Tongue (tissue), 2 donors: ENCODE measurements around the gene KDM5D. TPM values are rescaled to one million over a fixed set of nuclear protein-coding genes. Genes with fewer than 3 reads are reported as not detected.

Source experiments
- DNase-seq: peaks from one replicate; pipeline ENCODE4 v3.0.0-alpha.2; 2015
- total RNA-seq: library from RNA; depleted of rRNA; stranded (reverse); fragments of >200 nt; gene quantifications from one replicate; pipeline ENCODE4 v1.2.3, GENCODE V29; 2014

The KDM5D gene
- total RNA-seq, result not detected

DNA sequence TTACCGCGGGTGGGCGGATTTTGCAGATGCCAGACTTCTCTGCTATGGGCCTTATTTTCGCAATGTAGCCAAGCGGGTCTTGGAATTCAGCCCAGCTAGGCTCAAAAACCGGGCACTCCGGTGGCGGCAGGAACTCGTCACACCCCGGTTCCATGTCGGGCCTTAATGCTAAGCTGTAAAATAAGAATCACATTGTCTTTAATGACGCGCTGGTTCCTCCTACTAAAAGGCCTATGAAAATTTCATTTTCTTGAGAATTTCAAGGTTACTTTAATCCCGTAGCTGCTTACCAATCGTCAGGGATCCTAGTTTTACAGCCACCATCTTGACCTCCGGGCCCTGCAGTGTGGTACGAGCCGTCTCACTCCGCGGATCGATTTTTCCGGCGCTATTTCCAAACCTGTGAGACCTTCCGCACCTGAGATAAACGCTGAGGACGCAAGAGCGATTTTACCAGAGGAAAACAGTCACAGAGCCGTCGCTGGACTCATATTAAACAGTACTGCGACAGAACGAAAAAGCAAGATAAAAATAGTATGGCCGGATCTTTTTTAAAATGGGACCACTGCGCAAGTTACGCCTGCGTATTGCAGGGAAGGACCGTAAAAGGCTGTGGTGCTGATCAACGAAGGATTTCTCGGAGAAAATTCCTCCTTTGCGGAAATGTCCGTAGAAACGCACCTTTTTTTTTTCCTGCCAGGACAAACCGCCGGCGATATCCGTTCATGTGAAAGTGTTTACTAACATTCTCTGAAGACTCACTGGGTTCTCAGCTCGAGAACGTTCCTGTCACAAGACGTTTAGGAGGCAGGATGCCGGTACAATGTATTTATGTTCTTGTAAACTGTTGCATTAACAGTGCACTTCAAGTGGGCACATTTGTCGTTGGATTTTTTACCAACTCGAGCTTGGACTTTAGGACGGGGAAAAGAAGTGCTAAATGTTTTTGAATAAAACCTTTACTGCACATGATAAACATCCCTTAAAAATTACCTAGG is at the start of gene KDM5D:
Gene KDM5D, minus strand, starts transcription at position 346 of the 998 bp plus-strand sequence. Its CDS starts 192 bp downstream, at position 154.
- DNase-seq, result peak; percentile 82

DNA sequence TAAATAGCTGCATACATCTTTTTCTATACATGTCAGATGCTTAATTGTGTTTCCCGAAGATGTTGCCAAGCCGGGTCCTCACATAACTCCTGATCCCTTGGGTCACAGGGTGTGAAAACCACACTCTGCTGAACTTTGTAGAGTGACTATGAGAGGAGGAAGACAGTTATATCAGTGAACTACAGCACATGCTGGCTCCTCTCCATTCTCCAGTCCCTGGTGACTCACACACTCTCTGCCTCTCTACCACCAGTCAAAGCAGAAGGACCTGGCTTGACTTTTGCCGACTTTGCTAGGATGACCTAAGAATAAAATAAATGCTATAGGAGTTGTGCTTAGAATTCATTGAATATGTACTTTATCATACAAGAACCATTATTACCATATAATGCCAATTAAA is 23.8 kb upstream of the KDM5D start:
- no peak for DNase-seq

DNA sequence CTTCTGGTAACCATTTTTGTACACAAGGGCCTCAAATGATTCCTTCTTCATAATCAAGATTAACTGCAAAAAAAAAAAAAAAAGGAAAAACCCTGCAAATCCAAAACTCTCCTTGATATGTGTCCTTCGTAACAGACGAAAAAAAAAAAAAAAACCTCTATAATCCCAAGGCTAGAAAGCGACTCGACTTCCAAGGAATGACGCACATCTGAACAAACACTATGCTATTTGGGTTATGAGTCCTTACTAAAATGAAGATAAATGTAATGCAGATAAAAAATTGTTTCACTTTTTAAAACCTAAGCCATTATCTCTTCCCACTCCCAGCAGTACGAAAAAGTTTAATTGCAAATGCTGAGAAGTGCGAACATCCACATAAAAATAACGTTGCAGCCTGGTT is 1.2 kb downstream of the KDM5D start:
- no peak for DNase-seq

DNA sequence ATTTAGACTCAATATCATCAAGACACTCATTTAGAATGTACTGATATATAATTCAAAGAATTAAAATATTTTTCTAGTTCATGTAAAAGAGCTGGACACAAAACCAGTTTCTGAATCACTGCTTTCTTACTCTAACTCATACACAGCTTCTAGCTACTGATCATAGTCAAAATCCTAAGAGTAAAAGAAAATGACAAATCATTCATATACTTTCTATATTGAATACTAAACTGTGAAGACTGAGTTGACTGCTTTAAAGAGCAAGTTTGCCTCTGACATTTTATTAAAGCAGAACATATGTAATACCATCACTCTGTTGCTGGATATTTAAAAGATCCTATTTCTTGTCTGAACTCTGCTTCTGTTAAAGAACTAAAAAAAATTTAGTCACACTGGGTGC is 2.4 kb downstream of the KDM5D start:
- no peak for DNase-seq

DNA sequence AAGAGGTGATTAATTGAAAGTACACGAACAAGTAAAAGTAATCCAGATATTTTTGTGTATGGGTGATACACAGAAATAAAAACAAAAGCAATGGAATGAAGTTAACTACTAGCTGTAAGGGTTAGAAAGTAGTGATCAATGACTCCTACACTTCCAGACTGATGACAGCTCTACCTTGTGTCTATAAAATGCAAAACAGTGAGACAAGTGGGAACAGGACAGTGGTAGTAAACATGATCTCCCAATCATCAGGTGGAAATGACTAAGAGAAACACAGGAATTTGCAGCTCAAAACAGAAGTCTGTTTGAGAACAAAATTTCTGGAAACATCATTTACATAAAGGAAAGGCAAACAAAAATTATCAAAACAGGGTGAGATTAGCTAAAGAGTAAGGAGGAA is 10.1 kb downstream of the KDM5D start:
- DNase-seq, result no peak

DNA sequence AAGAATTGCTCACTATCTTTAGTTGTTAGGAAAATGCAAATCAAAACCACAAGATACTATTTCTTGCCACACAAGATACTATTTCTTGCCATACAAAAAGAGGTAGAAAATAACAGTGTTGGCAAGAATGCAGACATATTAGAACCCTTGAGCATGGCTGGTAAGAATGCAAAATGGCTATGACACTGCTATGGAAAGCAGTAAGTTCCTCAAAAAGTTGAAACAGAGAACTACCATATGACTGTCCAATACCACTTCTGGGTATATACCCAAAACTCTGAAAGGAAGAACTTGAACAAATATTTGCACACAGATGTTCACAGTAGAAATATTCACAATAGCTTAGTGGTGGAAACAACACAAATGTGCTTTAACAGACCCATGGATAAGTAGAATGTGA is 26.6 kb downstream of the KDM5D start:
- DNase-seq, result no peak

DNA sequence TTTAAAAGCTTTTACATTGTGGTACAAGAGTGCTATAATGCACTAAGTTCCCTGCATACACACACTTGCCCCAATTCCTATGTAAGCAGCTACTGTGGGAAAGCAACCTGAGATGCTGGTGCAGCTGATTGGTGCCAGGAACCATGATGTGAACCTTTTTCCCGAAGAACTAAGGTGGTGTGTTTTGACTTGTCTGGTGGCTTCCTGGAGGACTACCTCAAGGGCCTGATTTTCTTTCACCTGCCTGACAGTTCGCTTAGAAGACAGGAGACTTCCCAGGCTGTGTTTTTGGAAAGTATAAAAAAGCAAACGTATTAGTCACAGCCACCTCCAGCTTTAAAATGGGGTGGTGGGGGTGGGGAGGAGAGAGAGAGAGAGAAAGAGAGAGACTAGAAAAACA is 27.4 kb downstream of the KDM5D start:
- DNase-seq, result no peak

DNA sequence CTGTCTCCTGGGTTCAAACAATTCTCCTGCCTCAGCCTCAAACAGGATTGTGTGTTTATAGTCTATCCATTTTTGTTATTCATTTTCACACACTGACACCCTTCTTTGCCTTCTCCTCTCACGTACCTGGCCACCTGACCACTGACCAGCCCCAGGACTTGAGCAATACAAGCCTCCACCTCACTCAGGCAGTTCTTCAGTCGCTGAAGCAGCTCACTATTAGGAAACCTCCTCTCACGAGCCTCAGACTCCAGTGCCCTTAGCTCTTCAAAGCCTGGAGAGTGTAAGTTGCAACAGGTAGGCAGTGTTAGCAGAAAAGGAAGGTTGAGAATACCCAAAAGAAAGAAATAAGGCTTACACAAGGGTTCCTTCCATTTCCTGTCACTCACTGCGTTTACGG is 29.3 kb downstream of the KDM5D start:
- no peak for DNase-seq

DNA sequence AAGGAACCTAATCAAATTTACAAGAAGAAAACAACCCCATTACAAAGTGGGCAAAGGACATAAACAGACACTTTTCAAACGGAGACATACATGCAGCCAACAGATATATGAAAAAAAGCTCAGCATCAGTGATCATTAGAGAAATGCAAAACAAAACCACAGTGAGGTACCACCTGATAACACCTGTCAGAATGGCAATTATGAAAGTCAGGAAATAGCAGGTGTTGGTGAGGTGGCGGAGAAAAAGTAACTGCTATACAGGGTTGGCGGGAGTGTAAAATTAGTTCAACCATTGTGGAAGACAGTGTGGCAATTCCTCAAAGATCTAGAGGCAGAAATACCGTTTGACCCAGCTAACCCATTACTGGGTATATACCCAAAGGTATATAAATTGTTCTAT is 31.1 kb downstream of the KDM5D start:
- no peak for DNase-seq

DNA sequence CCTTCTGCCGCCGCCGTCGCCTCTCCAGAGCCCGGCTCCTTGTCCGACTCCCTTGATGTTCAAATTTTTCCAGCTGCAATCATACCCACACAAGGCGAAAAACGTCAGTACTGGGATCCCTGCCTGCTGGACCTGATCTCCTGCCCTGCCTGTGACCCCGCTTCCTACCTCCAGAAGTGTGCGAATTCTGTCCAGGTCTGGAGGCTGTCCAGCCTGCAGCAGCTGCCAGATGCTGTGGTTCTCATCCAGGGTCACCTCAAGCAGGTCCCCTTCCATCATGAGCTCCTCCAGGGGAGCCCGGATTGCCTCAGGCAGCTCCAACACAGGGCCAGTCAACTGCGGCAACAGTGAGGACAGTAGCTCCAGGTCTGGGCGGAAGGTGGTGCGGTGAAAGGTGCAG is 38.3 kb downstream of the KDM5D start:
- no peak for DNase-seq

DNA sequence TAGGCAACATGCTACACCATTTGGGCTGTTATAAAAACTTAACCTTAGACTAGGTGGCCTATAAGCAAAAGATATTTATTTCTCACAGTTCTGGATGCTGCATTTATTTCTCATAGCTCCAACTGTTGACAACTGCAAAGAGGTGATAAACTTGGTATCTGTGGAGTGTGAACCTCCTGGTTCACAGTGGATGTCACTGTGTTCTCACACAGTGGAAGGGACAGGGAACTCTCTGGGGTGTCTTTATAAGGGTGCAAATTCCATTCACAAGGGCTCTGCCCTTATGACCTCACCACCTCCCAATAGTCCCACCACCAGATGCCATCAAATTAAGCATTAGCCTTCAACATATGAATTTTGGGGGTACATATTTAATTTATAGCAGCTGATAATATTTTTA is 46.0 kb downstream of the KDM5D start:
- DNase-seq, result no peak

DNA sequence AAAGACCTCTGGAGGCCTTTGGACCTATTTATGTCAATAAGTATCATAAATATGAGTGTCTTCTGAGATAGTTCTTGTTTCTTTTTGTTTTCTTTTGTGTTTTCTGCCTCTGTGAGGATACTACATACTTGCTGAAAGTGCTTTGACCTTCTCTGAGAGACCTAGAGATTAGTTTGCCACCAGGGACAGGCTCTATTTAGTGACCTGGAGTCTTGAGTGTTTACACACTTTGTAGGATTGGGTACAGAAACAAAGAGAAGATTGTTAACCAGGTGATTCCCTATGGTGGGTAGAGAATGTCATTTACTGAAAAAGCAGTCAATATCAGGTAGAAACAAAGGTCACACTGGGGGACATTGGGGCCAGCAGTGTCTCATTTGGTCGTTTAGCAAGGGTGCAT is 63.7 kb downstream of the KDM5D start:
- DNase-seq, result no peak
